Naive B cell (primary cell): ENCODE data around the gene SLC8A2. TPM values are rescaled to one million over a fixed set of nuclear protein-coding genes. Genes with fewer than 3 reads are reported as not detected.

Source experiments
- ATAC-seq, 2 donors: fragments of 150-1000 bp; cut with Tn5 transposase; 2 replicates each; pipeline ENCODE4 v1.10.0; 2021; ENCODE audit warnings: low read depth in 2 of 2, mild to moderate bottlenecking in 2 of 2, moderate library complexity in 2 of 2
- DNase-seq: peaks from one replicate; pipeline ENCODE4 v3.0.0; 2022
- H3K27ac Mint-ChIP-seq, 6 donors: one replicate each; pipeline ENCODE4 v1.8.0; 2020 to 2022; ENCODE audit warnings: mild to moderate bottlenecking in 6 of 6, mixed read lengths in 6 of 6, moderate library complexity in 5 of 6, inconsistent platforms in 2 of 6
- H3K27me3 Mint-ChIP-seq, 3 donors: one replicate each; pipeline ENCODE4 v1.8.0; 2021 to 2022; ENCODE audit warnings: mixed read lengths in 3 of 3, mild to moderate bottlenecking in 1 of 3
- H3K36me3 Mint-ChIP-seq, 2 donors: one replicate each; pipeline ENCODE4 v1.8.0; 2020 to 2022; ENCODE audit warnings: mixed read lengths in 2 of 2, inconsistent platforms in 1 of 2, mild to moderate bottlenecking in 1 of 2
- H3K4me1 Mint-ChIP-seq, 3 donors: one replicate each; pipeline ENCODE4 v1.8.0; 2020 to 2022; ENCODE audit warnings: mixed read lengths in 3 of 3, inconsistent platforms in 1 of 3, mild to moderate bottlenecking in 1 of 3, moderate library complexity in 1 of 3
- H3K4me3 Mint-ChIP-seq, 8 donors: one replicate each; pipeline ENCODE4 v1.8.0; 2020 to 2022; ENCODE audit warnings: mild to moderate bottlenecking in 8 of 8, mixed read lengths in 8 of 8, moderate library complexity in 8 of 8, inconsistent platforms in 2 of 8
- H3K9me3 Mint-ChIP-seq, 7 donors: one replicate each; pipeline ENCODE4 v1.8.0; 2020 to 2022; ENCODE audit warnings: mixed read lengths in 7 of 7, mild to moderate bottlenecking in 5 of 7, inconsistent platforms in 2 of 7, moderate library complexity in 1 of 7
- polyA plus RNA-seq, 6 donors: library from polyadenylated mRNA; unstranded; fragments of 300-500 nt; fragmentation: Illumina TruSeq; gene quantifications; one replicate each; pipeline ENCODE4 v1.2.3, GENCODE V29; 2021; ENCODE audit warnings: low read depth in 6 of 6

The SLC8A2 gene
- polyA plus RNA-seq, 6 donors from 2014 or later, result not detected

GRCh38 chr19:47475465-47475864, 3.8 kb upstream of the SLC8A2 start:
- no peak overlapping the region for H3K27ac Mint-ChIP-seq
- peaks cover 0 to 11% of the 10 kb centered on the region in 2 donors for H3K36me3 Mint-ChIP-seq
- ATAC-seq (no peak), DNase-seq (no peak)
- peaks cover 15 to 19% (median 16%) of the 10 kb centered on the region in 3 donors for H3K4me1 Mint-ChIP-seq
- peaks cover 0 to 2% (median 0%) of the 10 kb centered on the region in 7 donors for H3K9me3 Mint-ChIP-seq
- H3K27me3 Mint-ChIP-seq, result peaks cover 16 to 28% (median 26%) of the 10 kb centered on the region in 3 donors
- H3K4me3 Mint-ChIP-seq, result no peak overlapping the region

GRCh38 chr19:47473336-47473735, 1.6 kb upstream of the SLC8A2 start:
- H3K36me3 Mint-ChIP-seq, result peaks cover 0 to 15% of the 10 kb centered on the region in 2 donors
- peaks cover 0 to 3% (median 0%) of the 10 kb centered on the region in 7 donors for H3K9me3 Mint-ChIP-seq
- peaks cover 18 to 20% (median 19%) of the 10 kb centered on the region in 3 donors for H3K4me1 Mint-ChIP-seq
- DNase-seq (no peak), ATAC-seq (no peak)
- peak overlapping the region in 1 of 8 donors; percentile 22 for H3K4me3 Mint-ChIP-seq
- H3K27me3 Mint-ChIP-seq, result peaks cover 24 to 46% (median 45%) of the 10 kb centered on the region in 3 donors
- H3K27ac Mint-ChIP-seq, result no peak overlapping the region

GRCh38 chr19:47471381-47471732, 336 bp downstream of the SLC8A2 start:
- peaks cover 35 to 62% (median 58%) of the 10 kb centered on the region in 3 donors for H3K27me3 Mint-ChIP-seq
- peaks cover 20 to 22% (median 21%) of the 10 kb centered on the region in 3 donors for H3K4me1 Mint-ChIP-seq
- peaks cover 0 to 15% of the 10 kb centered on the region in 2 donors for H3K36me3 Mint-ChIP-seq
- ATAC-seq (no peak), DNase-seq (no peak)
- H3K27ac Mint-ChIP-seq, result peak overlapping the region in 1 of 6 donors; percentile 82
- H3K9me3 Mint-ChIP-seq, result peaks cover 0 to 6% (median 0%) of the 10 kb centered on the region in 7 donors
- peak overlapping the region; percentile 26 to 87 (median 50) for H3K4me3 Mint-ChIP-seq

- peak overlapping the region in 3 of 6 donors; percentile 10 to 82 (median 53) for H3K27ac Mint-ChIP-seq
- peak overlapping the region in 6 of 8 donors; percentile 26 to 72 (median 50) for H3K4me3 Mint-ChIP-seq
- H3K9me3 Mint-ChIP-seq, result peaks cover 0 to 6% (median 0%) of the 10 kb centered on the region in 7 donors
- peaks cover 20 to 22% (median 21%) of the 10 kb centered on the region in 3 donors for H3K4me1 Mint-ChIP-seq
- DNase-seq (no peak), ATAC-seq (no peak)
- peaks cover 38 to 69% (median 65%) of the 10 kb centered on the region in 3 donors for H3K27me3 Mint-ChIP-seq
- peaks cover 0 to 15% of the 10 kb centered on the region in 2 donors for H3K36me3 Mint-ChIP-seq
Measured at GRCh38 chr19:47470447-47471195, 1.1 kb downstream of the SLC8A2 start.

- Mint-ChIP-seq H3K9me3 (peaks cover 0 to 6% (median 0%) of the 10 kb centered on the region in 7 donors), H3K36me3 (peaks cover 0 to 15% of the 10 kb centered on the region in 2 donors), H3K27ac (no peak overlapping the region), H3K4me3 (no peak overlapping the region), H3K4me1 (peaks cover 20 to 22% (median 21%) of the 10 kb centered on the region in 3 donors), H3K27me3 (peaks cover 47 to 76% (median 74%) of the 10 kb centered on the region in 3 donors)
- no peak for DNase-seq
- no peak for ATAC-seq
Measured at GRCh38 chr19:47469719-47470118, 2.0 kb downstream of the SLC8A2 start.

GRCh38 chr19:47469363-47469700, 2.4 kb downstream of the SLC8A2 start:
- peaks cover 51 to 80% (median 78%) of the 10 kb centered on the region in 3 donors for H3K27me3 Mint-ChIP-seq

GRCh38 chr19:47467914-47468313, 3.8 kb downstream of the SLC8A2 start:
- DNase-seq, result no peak
- no peak overlapping the region for H3K27ac Mint-ChIP-seq
- peaks cover 0 to 15% of the 10 kb centered on the region in 2 donors for H3K36me3 Mint-ChIP-seq
- H3K9me3 Mint-ChIP-seq, result peaks cover 0 to 6% (median 0%) of the 10 kb centered on the region in 7 donors
- ATAC-seq, result no peak
- no peak overlapping the region for H3K4me3 Mint-ChIP-seq
- peaks cover 53 to 84% (median 78%) of the 10 kb centered on the region in 3 donors for H3K27me3 Mint-ChIP-seq
- peaks cover 20 to 22% (median 21%) of the 10 kb centered on the region in 3 donors for H3K4me1 Mint-ChIP-seq

More at GRCh38 chr19:47469363-47469700, 2.4 kb downstream of the SLC8A2 start:
- Mint-ChIP-seq H3K27ac (no peak overlapping the region), H3K4me1 (peaks cover 20 to 22% (median 21%) of the 10 kb centered on the region in 3 donors), H3K4me3 (no peak overlapping the region), H3K36me3 (peaks cover 0 to 15% of the 10 kb centered on the region in 2 donors), H3K9me3 (peaks cover 0 to 6% (median 0%) of the 10 kb centered on the region in 7 donors)
- ATAC-seq (no peak), DNase-seq (no peak)

- Mint-ChIP-seq H3K9me3 (peaks cover 0 to 5% (median 0%) of the 10 kb centered on the region in 7 donors), H3K4me3 (no peak overlapping the region), H3K27me3 (peaks cover 46 to 66% (median 65%) of the 10 kb centered on the region in 3 donors), H3K27ac (peak overlapping the region in 1 of 6 donors; percentile 62), H3K36me3 (peaks cover 0 to 9% of the 10 kb centered on the region in 2 donors), H3K4me1 (peaks cover 8 to 14% (median 12%) of the 10 kb centered on the region in 3 donors)
- no peak for ATAC-seq
- no peak for DNase-seq
Measured at GRCh38 chr19:47465957-47466356, 5.7 kb downstream of the SLC8A2 start.

GRCh38 chr19:47464675-47465419, 6.8 kb downstream of the SLC8A2 start:
- peaks cover 0 to 6% (median 4%) of the 10 kb centered on the region in 3 donors for H3K4me1 Mint-ChIP-seq
- ATAC-seq (no peak), DNase-seq (no peak)
- peaks cover 0 to 6% (median 0%) of the 10 kb centered on the region in 7 donors for H3K9me3 Mint-ChIP-seq
- H3K4me3 Mint-ChIP-seq, result no peak overlapping the region
- no peaks in the 10 kb centered on the region for H3K36me3 Mint-ChIP-seq
- H3K27ac Mint-ChIP-seq, result peak overlapping the region in 1 of 6 donors; percentile 55
- H3K27me3 Mint-ChIP-seq, result peaks cover 41 to 55% (median 54%) of the 10 kb centered on the region in 3 donors

- ATAC-seq (no peak), DNase-seq (no peak)
- H3K27ac Mint-ChIP-seq, result no peak overlapping the region
- peaks cover 24 to 33% (median 27%) of the 10 kb centered on the region in 3 donors for H3K27me3 Mint-ChIP-seq
- peaks cover 0 to 4% (median 0%) of the 10 kb centered on the region in 3 donors for H3K4me1 Mint-ChIP-seq
- H3K9me3 Mint-ChIP-seq, result peaks cover 0 to 2% (median 0%) of the 10 kb centered on the region in 7 donors
- H3K4me3 Mint-ChIP-seq, result no peak overlapping the region
- no peaks in the 10 kb centered on the region for H3K36me3 Mint-ChIP-seq
Measured at GRCh38 chr19:47461876-47462275, 9.8 kb downstream of the SLC8A2 start.

GRCh38 chr19:47459477-47459876, 12.2 kb downstream of the SLC8A2 start:
- H3K27me3 Mint-ChIP-seq, result peaks cover 27 to 32% (median 29%) of the 10 kb centered on the region in 3 donors
- H3K27ac Mint-ChIP-seq, result no peak overlapping the region
- H3K4me1 Mint-ChIP-seq, result peaks cover 0 to 4% (median 0%) of the 10 kb centered on the region in 3 donors
- ATAC-seq (no peak), DNase-seq (no peak)
- peaks cover 0 to 18% of the 10 kb centered on the region in 2 donors for H3K36me3 Mint-ChIP-seq
- H3K4me3 Mint-ChIP-seq, result no peak overlapping the region
- peaks cover 5 to 21% (median 14%) of the 10 kb centered on the region in 7 donors for H3K9me3 Mint-ChIP-seq

GRCh38 chr19:47458672-47459071, 13.0 kb downstream of the SLC8A2 start:
- Mint-ChIP-seq H3K27me3 (peaks cover 29 to 33% (median 29%) of the 10 kb centered on the region in 3 donors), H3K4me3 (no peak overlapping the region), H3K4me1 (peaks cover 0 to 4% (median 0%) of the 10 kb centered on the region in 3 donors), H3K36me3 (peaks cover 0 to 21% of the 10 kb centered on the region in 2 donors), H3K27ac (no peak overlapping the region), H3K9me3 (peaks cover 5 to 26% (median 17%) of the 10 kb centered on the region in 7 donors)
- ATAC-seq (no peak), DNase-seq (no peak)
